ENCODE measurements around the gene CUBN. TPM values are rescaled to one million over a fixed set of nuclear protein-coding genes. Genes with fewer than 3 reads are reported as not detected.

The CUBN gene
- total RNA-seq, 4 donors from 2014 or later: 0.27 to 3.6 (median 0.96) TPM

- DNase-seq (no peak), ATAC-seq (peak; percentile 26 to 39)
- Histone ChIP-seq H3K27me3 (no peaks in the 10 kb centered on the region), H3K4me1 (peaks cover 51 to 52% of the 10 kb centered on the region in 2 donors), H3K36me3 (no peaks in the 10 kb centered on the region), H3K27ac (peak overlapping the region in 2 of 4 donors; percentile 17 to 53), H3K4me3 (peak overlapping the region in 2 of 4 donors; percentile 8 to 17), H3K9me3 (no peaks in the 10 kb centered on the region)
- in situ Hi-C loops (cut with MboI; ENCODE audit: low sequenced_read_pairs in 4 of 4) (loop anchor here (25.0 kb wide), 5 partner anchors 362 to 1863 kb away; partner anchors contain the start of genes ARL5B (in 1 of the 4), NMT2 (in 1 of the 4), NSUN6 (in 1 of the 4) and PTER (in 1 of the 4)), intact Hi-C loops (cut with DNase I; ENCODE audit: low total_unique reads) (no loop called here)
- TF ChIP-seq POLR2A (IDR thresholded peaks at IDR 0.05) (no peak), CTCF (IDR thresholded peaks at IDR 0.05 in 4 of 5, conservative IDR thresholded peaks at IDR 0.05 in 1 of 5) (no peak)
These were observed 330.0 kb downstream of the CUBN start for GRCh38 chr10:16799621-16800020.

GRCh38 chr10:16798571-16798970 lies 331.0 kb downstream of the CUBN start:
- ATAC-seq (no peak), DNase-seq (no peak)
- peaks cover 43 to 47% of the 10 kb centered on the region in 2 donors for H3K4me1 ChIP-seq
- in situ Hi-C loops (cut with MboI; ENCODE audit: low sequenced_read_pairs in 4 of 4): loop anchor here (25.0 kb wide), 2 partner anchors 886 to 911 kb away; no protein-coding TSS in a partner anchor
- H3K27me3 ChIP-seq: no peaks in the 10 kb centered on the region
- no peaks in the 10 kb centered on the region for H3K9me3 ChIP-seq
- TF ChIP-seq CTCF (IDR thresholded peaks at IDR 0.05 in 4 of 5, conservative IDR thresholded peaks at IDR 0.05 in 1 of 5) (no peak), POLR2A (IDR thresholded peaks at IDR 0.05) (no peak)
- no peaks in the 10 kb centered on the region for H3K36me3 ChIP-seq
- H3K4me3 ChIP-seq: no peak overlapping the region
- H3K27ac ChIP-seq: peak overlapping the region in 1 of 4 donors; percentile 53
- intact Hi-C loops (cut with DNase I; ENCODE audit: low total_unique reads): no loop called here

- no peak overlapping the region for H3K27ac ChIP-seq
- H3K27me3 ChIP-seq: no peaks in the 10 kb centered on the region
- H3K36me3 ChIP-seq: no peaks in the 10 kb centered on the region
- no peak for ATAC-seq
- no peak overlapping the region for H3K4me3 ChIP-seq
- no peaks in the 10 kb centered on the region for H3K9me3 ChIP-seq
- intact Hi-C loops (cut with DNase I; ENCODE audit: low total_unique reads) (no loop called here), in situ Hi-C loops (cut with MboI; ENCODE audit: low sequenced_read_pairs in 4 of 4) (loop anchor here (25.0 kb wide), 2 partner anchors 883 to 908 kb away; no protein-coding TSS in a partner anchor)
- no peak for DNase-seq
- peaks cover 23 to 25% of the 10 kb centered on the region in 2 donors for H3K4me1 ChIP-seq
- TF ChIP-seq CTCF (IDR thresholded peaks at IDR 0.05 in 4 of 5, conservative IDR thresholded peaks at IDR 0.05 in 1 of 5): no peak
- no peak for TF ChIP-seq POLR2A (IDR thresholded peaks at IDR 0.05)
These were observed 334.1 kb downstream of the CUBN start for GRCh38 chr10:16795410-16796073.

GRCh38 chr10:16794005-16794404 lies 335.6 kb downstream of the CUBN start:
- H3K27me3 ChIP-seq: no peaks in the 10 kb centered on the region
- H3K27ac ChIP-seq: no peak overlapping the region
- H3K4me1 ChIP-seq: peaks cover 9 to 12% of the 10 kb centered on the region in 2 donors
- no peaks in the 10 kb centered on the region for H3K36me3 ChIP-seq
- DNase-seq: no peak
- in situ Hi-C loops (cut with MboI; ENCODE audit: low sequenced_read_pairs in 4 of 4) (loop anchor here (25.0 kb wide), 2 partner anchors 882 to 907 kb away; no protein-coding TSS in a partner anchor), intact Hi-C loops (cut with DNase I; ENCODE audit: low total_unique reads) (no loop called here)
- no peak for ATAC-seq
- no peak for TF ChIP-seq CTCF (IDR thresholded peaks at IDR 0.05 in 4 of 5, conservative IDR thresholded peaks at IDR 0.05 in 1 of 5)
- TF ChIP-seq POLR2A (IDR thresholded peaks at IDR 0.05): no peak
- no peaks in the 10 kb centered on the region for H3K9me3 ChIP-seq
- no peak overlapping the region for H3K4me3 ChIP-seq

Measured in gastrocnemius medialis (tissue), 4 donors.